ENCODE results near the gene ZNF622. TPM values are rescaled to one million over a fixed set of nuclear protein-coding genes. Genes with fewer than 3 reads are reported as not detected.
A peak's percentile ranks its signal among the peaks of the same experiment; 100 is the strongest.

The ZNF622 gene
- polyA plus RNA-seq, 1 donor (not counting 4 experiments of a cell fraction or from before 2014, with no cell fraction given): 23.1 TPM

DNA sequence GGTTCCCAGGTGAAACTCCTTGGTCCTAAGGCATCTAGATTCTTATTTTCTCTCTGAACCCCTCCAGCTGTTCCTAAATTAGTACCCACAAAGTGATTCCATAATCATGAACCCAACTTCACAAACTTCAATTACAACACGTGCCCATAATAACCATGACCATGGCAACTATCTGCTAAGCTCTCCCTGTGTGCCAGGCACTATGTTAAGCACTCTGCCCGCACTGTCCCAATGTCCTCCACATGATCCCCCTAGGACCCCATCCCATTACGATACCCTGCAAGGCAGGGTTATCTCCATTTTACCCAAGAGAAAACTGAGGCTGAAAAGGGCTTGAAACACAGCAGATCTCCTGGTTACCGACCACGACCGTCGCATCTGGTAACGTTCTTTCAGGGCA lies 25.3 kb upstream of the ZNF622 start:
- Histone ChIP-seq H3K36me3 (ENCODE audit: control insufficient read depth in 2 of 2, extremely low read depth in 1 of 2, insufficient read depth in 2 of 2, low read length in 2 of 2) (no peaks in the 10 kb centered on the region), H3K4me2 (ENCODE audit: control insufficient read depth, extremely low read depth, insufficient read depth, low read depth, low read length) (no peak overlapping the region), H3K27ac (ENCODE audit: control insufficient read depth, insufficient read depth, low read length) (no peak overlapping the region), H3K4me1 (ENCODE audit: control insufficient read depth, extremely low read depth, insufficient read depth, low read length) (peaks cover 20% of the 10 kb centered on the region), H4K20me1 (ENCODE audit: control insufficient read depth, extremely low read depth, insufficient read depth, low read length) (no peaks in the 10 kb centered on the region), H3K27me3 (ENCODE audit: control insufficient read depth, extremely low read depth, insufficient read depth, low read length) (no peaks in the 10 kb centered on the region), H2AFZ (ENCODE audit: control insufficient read depth, low read length) (no peak overlapping the region), H3K9ac (ENCODE audit: control insufficient read depth, extremely low read depth, insufficient read depth, low read length) (no peak overlapping the region), H3K4me3 (ENCODE audit: control insufficient read depth in 2 of 3, extremely low read depth in 1 of 3, insufficient read depth in 2 of 3, low read depth in 1 of 3, low read length in 3 of 3) (no peak overlapping the region), H3K79me2 (ENCODE audit: control insufficient read depth, insufficient read depth, low read length) (no peaks in the 10 kb centered on the region), H3K9me3 (ENCODE audit: control insufficient read depth, low read depth, low read length) (no peaks in the 10 kb centered on the region), H3K9me1 (ENCODE audit: control insufficient read depth, extremely low read depth, insufficient read depth, low read length) (no peaks in the 10 kb centered on the region)
- dilution Hi-C loops (cut with MboI; ENCODE audit: extremely low pct_ligation_motif_present, low sequenced_read_pairs): no loop called here
- FAIRE-seq (peak; percentile 62), DNase-seq (ENCODE audit: low read depth, low spot score) (no peak)
- no peak for TF ChIP-seq EZH2 (IDR thresholded peaks at IDR 0.05; ENCODE audit: low read length)
- TF ChIP-seq, protein P1, sequence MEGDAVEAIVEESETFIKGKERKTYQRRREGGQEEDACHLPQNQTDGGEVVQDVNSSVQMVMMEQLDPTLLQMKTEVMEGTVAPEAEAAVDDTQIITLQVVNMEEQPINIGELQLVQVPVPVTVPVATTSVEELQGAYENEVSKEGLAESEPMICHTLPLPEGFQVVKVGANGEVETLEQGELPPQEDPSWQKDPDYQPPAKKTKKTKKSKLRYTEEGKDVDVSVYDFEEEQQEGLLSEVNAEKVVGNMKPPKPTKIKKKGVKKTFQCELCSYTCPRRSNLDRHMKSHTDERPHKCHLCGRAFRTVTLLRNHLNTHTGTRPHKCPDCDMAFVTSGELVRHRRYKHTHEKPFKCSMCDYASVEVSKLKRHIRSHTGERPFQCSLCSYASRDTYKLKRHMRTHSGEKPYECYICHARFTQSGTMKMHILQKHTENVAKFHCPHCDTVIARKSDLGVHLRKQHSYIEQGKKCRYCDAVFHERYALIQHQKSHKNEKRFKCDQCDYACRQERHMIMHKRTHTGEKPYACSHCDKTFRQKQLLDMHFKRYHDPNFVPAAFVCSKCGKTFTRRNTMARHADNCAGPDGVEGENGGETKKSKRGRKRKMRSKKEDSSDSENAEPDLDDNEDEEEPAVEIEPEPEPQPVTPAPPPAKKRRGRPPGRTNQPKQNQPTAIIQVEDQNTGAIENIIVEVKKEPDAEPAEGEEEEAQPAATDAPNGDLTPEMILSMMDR (optimal IDR thresholded peaks at IDR 0.05 in 1 of 3, IDR thresholded peaks at IDR 0.05 in 1 of 3, conservative IDR thresholded peaks at IDR 0.05 in 1 of 3; ENCODE audit: extremely low read depth in 1 of 3, insufficient read depth in 2 of 3, low read length in 3 of 3): no peak

DNA sequence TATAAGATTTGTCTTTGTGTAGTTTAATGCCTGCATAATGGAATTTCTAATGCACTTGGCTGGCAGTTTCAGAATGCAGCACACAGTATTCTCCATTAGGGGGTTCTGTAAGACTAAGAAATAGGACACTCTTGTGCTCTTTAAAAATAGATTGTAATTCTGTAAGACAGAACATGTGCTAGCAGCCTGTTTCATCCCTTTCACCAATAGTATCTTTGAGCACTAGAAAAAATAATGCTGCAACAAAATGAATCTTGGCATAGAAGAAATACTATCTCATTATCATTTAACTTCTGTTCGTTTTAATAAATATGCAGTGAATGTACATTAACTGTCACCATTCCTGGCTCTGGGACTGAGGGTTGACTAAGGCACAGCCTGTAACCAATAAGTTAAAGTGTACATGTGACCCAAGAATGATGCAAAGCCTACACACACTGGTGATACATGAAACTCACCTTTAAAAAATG lies 23.8 kb upstream of the ZNF622 start:
- Histone ChIP-seq H3K9me1 (ENCODE audit: control insufficient read depth, extremely low read depth, insufficient read depth, low read length) (no peaks in the 10 kb centered on the region), H3K9ac (ENCODE audit: control insufficient read depth, extremely low read depth, insufficient read depth, low read length) (no peak overlapping the region), H3K4me2 (ENCODE audit: control insufficient read depth, extremely low read depth, insufficient read depth, low read depth, low read length) (no peak overlapping the region), H3K27ac (ENCODE audit: control insufficient read depth, insufficient read depth, low read length) (peak overlapping the region; percentile 3), H3K27me3 (ENCODE audit: control insufficient read depth, extremely low read depth, insufficient read depth, low read length) (no peaks in the 10 kb centered on the region), H3K9me3 (ENCODE audit: control insufficient read depth, low read depth, low read length) (no peaks in the 10 kb centered on the region), H3K4me3 (ENCODE audit: control insufficient read depth in 2 of 3, extremely low read depth in 1 of 3, insufficient read depth in 2 of 3, low read depth in 1 of 3, low read length in 3 of 3) (no peak overlapping the region), H3K36me3 (ENCODE audit: control insufficient read depth in 2 of 2, extremely low read depth in 1 of 2, insufficient read depth in 2 of 2, low read length in 2 of 2) (no peaks in the 10 kb centered on the region), H4K20me1 (ENCODE audit: control insufficient read depth, extremely low read depth, insufficient read depth, low read length) (no peaks in the 10 kb centered on the region), H3K79me2 (ENCODE audit: control insufficient read depth, insufficient read depth, low read length) (no peaks in the 10 kb centered on the region), H3K4me1 (ENCODE audit: control insufficient read depth, extremely low read depth, insufficient read depth, low read length) (peaks cover 21% of the 10 kb centered on the region), H2AFZ (ENCODE audit: control insufficient read depth, low read length) (no peak overlapping the region)
- DNase-seq (ENCODE audit: low read depth, low spot score) (no peak), FAIRE-seq (no peak)
- TF ChIP-seq EZH2 (IDR thresholded peaks at IDR 0.05; ENCODE audit: low read length): no peak
- TF ChIP-seq, protein P1 (optimal IDR thresholded peaks at IDR 0.05 in 1 of 3, IDR thresholded peaks at IDR 0.05 in 1 of 3, conservative IDR thresholded peaks at IDR 0.05 in 1 of 3; ENCODE audit: extremely low read depth in 1 of 3, insufficient read depth in 2 of 3, low read length in 3 of 3): peak in 2 of 3 experiments; percentile 48 to 69
- dilution Hi-C loops (cut with MboI; ENCODE audit: extremely low pct_ligation_motif_present, low sequenced_read_pairs): no loop called here

Measured in keratinocyte (primary cell).